Liver (tissue), 9 donors: ENCODE measurements around the gene ADK. TPM values are rescaled to one million over a fixed set of nuclear protein-coding genes. Genes with fewer than 3 reads are reported as not detected.
"Not testable (repeated sequence)": the region's sequence is repeated elsewhere in the genome, so short reads cannot be mapped to it uniquely, and the experiment has no call there.

Experiments used
- DNase-seq: peaks from one replicate; pipeline ENCODE4 v3.0.0-alpha.2; 2017; ENCODE audit warnings: low spot score
- H3K27ac ChIP-seq, 2 donors: one replicate each; pipeline ENCODE4 v1.7.0; 2013; ENCODE audit warnings: inconsistent platforms in 2 of 2, low read length in 2 of 2, control low read depth in 1 of 2, low read depth in 1 of 2, mild to moderate bottlenecking in 1 of 2
- H3K27me3 ChIP-seq, 4 donors: one replicate each; pipeline versions ENCODE4 v1.6.1 to v1.7.0; 2013; ENCODE audit warnings: low read length in 3 of 4, inconsistent platforms in 1 of 4, mild to moderate bottlenecking in 1 of 4, moderate library complexity in 1 of 4; ENCODE audit not compliant: control insufficient read depth in 4 of 4, insufficient read depth in 4 of 4
- H3K36me3 ChIP-seq, 4 donors: one replicate each; pipeline versions ENCODE4 v1.6.1 to v1.7.0; 2013; ENCODE audit warnings: low read length in 3 of 4, mild to moderate bottlenecking in 3 of 4, low read depth in 1 of 4, moderate library complexity in 1 of 4; ENCODE audit not compliant: control insufficient read depth in 4 of 4, insufficient read depth in 3 of 4
- H3K4me1 ChIP-seq, 4 donors: one replicate each; pipeline versions ENCODE4 v1.6.1 to v1.7.0; 2013; ENCODE audit warnings: low read length in 3 of 4, mild to moderate bottlenecking in 3 of 4, moderate library complexity in 1 of 4; ENCODE audit not compliant: control insufficient read depth in 4 of 4, insufficient read depth in 4 of 4
- H3K4me3 ChIP-seq, 3 donors: one replicate each; pipeline versions ENCODE4 v1.6.1 to v1.7.0; 2013; ENCODE audit warnings: low read length in 3 of 3, control low read depth in 1 of 3, low read depth in 1 of 3, mild to moderate bottlenecking in 1 of 3
- H3K9ac ChIP-seq, 2 donors: one replicate each; pipeline ENCODE4 v1.7.0; 2013; ENCODE audit warnings: low read length in 2 of 2, mild to moderate bottlenecking in 2 of 2, moderate library complexity in 2 of 2, control low read depth in 1 of 2, low read depth in 1 of 2
- H3K9me3 ChIP-seq, 4 donors: one replicate each; pipeline versions ENCODE4 v1.6.1 to v1.7.0; 2013; ENCODE audit warnings: low read length in 3 of 4; ENCODE audit not compliant: control insufficient read depth in 4 of 4
- ATF3 ChIP-seq: IDR thresholded peaks from 2 replicates; pipeline ENCODE4 v1.6.1; 2016; ENCODE audit warnings: antibody characterized with exemption
- FOXA1 ChIP-seq: IDR thresholded peaks from 2 replicates; pipeline ENCODE4 v1.6.1; 2016; ENCODE audit warnings: antibody characterized with exemption
- FOXA2 ChIP-seq: IDR thresholded peaks from 2 replicates; pipeline ENCODE4 v1.6.1; 2016; ENCODE audit warnings: antibody characterized with exemption
- GABPA ChIP-seq, 2 donors: IDR thresholded peaks in 1 of 2; conservative IDR thresholded peaks in 1 of 2; 2 replicates each; pipeline ENCODE4 v1.6.1; 2016; ENCODE audit warnings: antibody characterized with exemption in 2 of 2, mild to moderate bottlenecking in 1 of 2, moderate library complexity in 1 of 2
- HNF4A ChIP-seq, 2 donors: conservative IDR thresholded peaks; 2 replicates each; pipeline ENCODE4 v1.6.1; 2016; ENCODE audit warnings: antibody characterized with exemption in 2 of 2, mild to moderate bottlenecking in 2 of 2
- HNF4G ChIP-seq: IDR thresholded peaks from 2 replicates; pipeline ENCODE4 v1.6.1; 2016; ENCODE audit warnings: antibody characterized with exemption
- JUND ChIP-seq, 2 donors: IDR thresholded peaks; 2 replicates each; pipeline ENCODE4 v1.6.1; 2016; ENCODE audit warnings: antibody characterized with exemption in 2 of 2
- MAX ChIP-seq: IDR thresholded peaks from 2 replicates; pipeline ENCODE4 v1.6.1; 2016; ENCODE audit warnings: antibody characterized with exemption
- NR2F2 ChIP-seq: IDR thresholded peaks from 2 replicates; pipeline ENCODE4 v1.6.1; 2016; ENCODE audit warnings: antibody characterized with exemption
- RAD21 ChIP-seq, 2 donors: IDR thresholded peaks; 2 replicates each; pipeline ENCODE4 v1.6.1; 2016; ENCODE audit warnings: antibody characterized with exemption in 2 of 2, mild to moderate bottlenecking in 2 of 2
- RXRA ChIP-seq, 2 donors: IDR thresholded peaks; 2 replicates each; pipeline ENCODE4 v1.6.1; 2017 to 2018; ENCODE audit warnings: antibody characterized with exemption in 2 of 2, mild to moderate bottlenecking in 1 of 2
- TAF1 ChIP-seq: conservative IDR thresholded peaks from 2 replicates; pipeline ENCODE4 v1.6.1; 2016; ENCODE audit warnings: antibody characterized with exemption, mild to moderate bottlenecking
- YY1 ChIP-seq: IDR thresholded peaks from 2 replicates; pipeline ENCODE4 v1.6.1; 2016; ENCODE audit warnings: antibody characterized with exemption, mild to moderate bottlenecking
- ZBTB33 ChIP-seq: IDR thresholded peaks from 2 replicates; pipeline ENCODE4 v1.6.1; 2016; ENCODE audit warnings: antibody characterized with exemption
- WGBS: extraction: QIAGEN DNeasy Blood & Tissue Kit; methylation state at CpG from one replicate; pipeline ENCODE4 v1.1.7; 2013; 5-methylcytosine and 5-hydroxymethylcytosine counted together
- polyA plus RNA-seq, 2 donors: library from polyadenylated mRNA; stranded (reverse) in 1 of 2; unstranded in 1 of 2; fragments of 200-250 nt in 1 of 2; fragments of >200 nt in 1 of 2; fragmentation: Nextera tagmentation in 1 of 2; extraction: Ambion mirVana in 1 of 2; gene quantifications; one replicate each; pipeline versions ENCODE4 v1.2.1 to v1.2.3, GENCODE V29; 2013 to 2015
- total RNA-seq, 2 donors: library from RNA; depleted of rRNA; stranded (reverse); fragments of >200 nt; gene quantifications; one replicate each; pipeline ENCODE4 v1.2.3, GENCODE V29; 2014
- donor health status: healthy.
- donor health status: healthy.
- donor health status: healthy.
- donor health status: healthy.
- donor health status: healthy.

ADK gene
- total and polyA plus RNA-seq, 4 donors: 18.0 to 110 (median 65.5) TPM

GRCh38 chr10:74217110-74217509 is 66.1 kb downstream of the ADK start:
- not testable (repeated sequence) for H3K36me3 ChIP-seq, H3K4me3 ChIP-seq, H3K4me1 ChIP-seq, H3K27ac ChIP-seq, H3K9me3 ChIP-seq, H3K9ac ChIP-seq, DNase-seq, H3K27me3 ChIP-seq
- WGBS: 98% methylated on average over 13 of the region's 13 CpGs

GRCh38 chr10:74222467-74222866 is 71.4 kb downstream of the ADK start:
- WGBS: 97% methylated on average over 4 of the region's 4 CpGs
- not testable (repeated sequence) for DNase-seq, H3K27me3 ChIP-seq, H3K4me3 ChIP-seq, H3K27ac ChIP-seq, H3K9ac ChIP-seq, H3K36me3 ChIP-seq, H3K4me1 ChIP-seq, H3K9me3 ChIP-seq

GRCh38 chr10:74223755-74224529 is 72.9 kb downstream of the ADK start:
- no peaks in the 10 kb centered on the region for H3K9me3 ChIP-seq
- H3K9ac ChIP-seq: no peak overlapping the region
- no peaks in the 10 kb centered on the region for H3K27me3 ChIP-seq
- DNase-seq: no peak
- H3K36me3 ChIP-seq: no peaks in the 10 kb centered on the region
- H3K4me1 ChIP-seq: no peaks in the 10 kb centered on the region
- no peak overlapping the region for H3K4me3 ChIP-seq
- H3K27ac ChIP-seq: no peak overlapping the region
- 81% methylated on average over 9 of the region's 9 CpGs for WGBS
- TF ChIP-seq RXRA (IDR thresholded peaks at IDR 0.05): no peak
- TF ChIP-seq HNF4A (conservative IDR thresholded peaks at IDR 0.05): no peak
- TF ChIP-seq GABPA (IDR thresholded peaks at IDR 0.05 in 1 of 2, conservative IDR thresholded peaks at IDR 0.05 in 1 of 2): no peak
- TF ChIP-seq ZBTB33: no peak
- TF ChIP-seq TAF1: no peak
- TF ChIP-seq HNF4G: no peak
- TF ChIP-seq FOXA1: no peak
- no peak for TF ChIP-seq JUND (IDR thresholded peaks at IDR 0.05)
- no peak for TF ChIP-seq NR2F2
- TF ChIP-seq FOXA2: no peak

- WGBS: 72% methylated on average over 3 of the region's 3 CpGs
- Histone ChIP-seq H3K4me3 (no peak overlapping the region), H3K9me3 (no peaks in the 10 kb centered on the region), H3K9ac (peak overlapping the region in 1 of 2 donors; percentile 14), H3K27me3 (no peaks in the 10 kb centered on the region), H3K36me3 (no peaks in the 10 kb centered on the region), H3K27ac (peak overlapping the region in 1 of 2 donors; percentile 28), H3K4me1 (peaks cover 0 to 2% (median 0%) of the 10 kb centered on the region in 4 donors)
- no peak for DNase-seq
- TF ChIP-seq HNF4A (conservative IDR thresholded peaks at IDR 0.05) (no peak), FOXA2 (no peak), JUND (IDR thresholded peaks at IDR 0.05) (no peak), ATF3 (no peak), MAX (no peak), YY1 (no peak), TAF1 (no peak), ZBTB33 (no peak), RAD21 (IDR thresholded peaks at IDR 0.05) (no peak), GABPA (IDR thresholded peaks at IDR 0.05 in 1 of 2, conservative IDR thresholded peaks at IDR 0.05 in 1 of 2) (no peak)
These were observed 76.8 kb downstream of the ADK start for GRCh38 chr10:74227697-74228424.
